ENCODE data around the gene OPN4. TPM values are rescaled to one million over a fixed set of nuclear protein-coding genes. Genes with fewer than 3 reads are reported as not detected.
A peak's percentile ranks its signal among the peaks of the same experiment; 100 is the strongest.

Gene OPN4
- total and polyA plus RNA-seq, 9 of the 15 experiments (the other 6 are each of a cell fraction or from before 2014, with no cell fraction given): not detected

GRCh38 chr10:86607674-86608073, 46.7 kb upstream of the OPN4 start (continued):
- TF ChIP-seq ZNF407 (IDR thresholded peaks at IDR 0.05; ENCODE audit: low read depth) (no peak), ZNF695 (CRISPR knock-in tag; IDR thresholded peaks at IDR 0.05) (no peak)

- H3K9ac ChIP-seq (ENCODE audit: insufficient read depth in 1 of 2, low read depth in 2 of 2, low read length in 2 of 2): no peak overlapping the region
- no peak overlapping the region for H3K27ac ChIP-seq (ENCODE audit: extremely low read depth, low read depth, low read length)
- no peaks in the 10 kb centered on the region for H3K27me3 ChIP-seq (ENCODE audit: control insufficient read depth in 2 of 2, insufficient read depth in 2 of 2, low read length in 2 of 2)
- DNase-seq (ENCODE audit: extremely low read depth in 1 of 4, low spot score in 3 of 4) (no peak), ATAC-seq (no peak), FAIRE-seq (no peak)
- no TSS peak for BruUV-seq (replicated peaks)
- ChIA-PET CTCF (ENCODE audit: low intra/inter-chr PET ratio) (no interaction called here), POLR2A (interaction anchor here (0.7 kb wide), 1 partner anchor 15 kb away, joined by 3 read pairs; no protein-coding TSS in a partner anchor)
- in situ Hi-C loops (cut with MboI) (no loop called here), intact Hi-C loops (cut with micrococcal nuclease) (no loop called here)
- H3K4me3 ChIP-seq: no peak overlapping the region
- TF ChIP-seq ZNF316 (IDR thresholded peaks at IDR 0.05) (peak; percentile 63), TCF15 (CRISPR knock-in tag; IDR thresholded peaks at IDR 0.05) (no peak), MAFK (IDR thresholded peaks at IDR 0.05; ENCODE audit: low read length) (peak; percentile 29; the same call in 1 of the 2 replicates), C11orf30 (IDR thresholded peaks at IDR 0.05; ENCODE audit: low read depth) (peak; percentile 33; the same call in 1 of the 2 replicates), MAFF (IDR thresholded peaks at IDR 0.05; ENCODE audit: low read length) (peak; percentile 26; the same call in 1 of the 2 replicates), FOXP4 (CRISPR knock-in tag; IDR thresholded peaks at IDR 0.05; ENCODE audit: borderline replicate concordance) (no peak), MAFG (tag; conservative IDR thresholded peaks at IDR 0.05) (0 out of 2 replicates have a peak, but pooled peaks have one; percentile 18)
- no peak overlapping the region for H3K4me2 ChIP-seq (ENCODE audit: insufficient read depth, low read length)
- H4K20me1 ChIP-seq (replicated peaks; ENCODE audit: control insufficient read depth, insufficient read depth, low read length): no peaks in the 10 kb centered on the region
- no peaks in the 10 kb centered on the region for H3K9me1 ChIP-seq (ENCODE audit: control insufficient read depth, insufficient read depth, low read length)
- no peak overlapping the region for H2AFZ ChIP-seq (ENCODE audit: low read depth, low read length)
- no peaks in the 10 kb centered on the region for H3K79me2 ChIP-seq (ENCODE audit: control insufficient read depth, insufficient read depth, low read length)
- no peaks in the 10 kb centered on the region for H3K4me1 ChIP-seq (replicated peaks in 1 of 2; ENCODE audit: control insufficient read depth in 2 of 2, insufficient read depth in 2 of 2, low read length in 2 of 2)
- no peaks in the 10 kb centered on the region for H3K9me3 ChIP-seq (replicated peaks; ENCODE audit: control insufficient read depth, insufficient read depth, low read depth, low read length)
- H3K36me3 ChIP-seq (ENCODE audit: control insufficient read depth, insufficient read depth, low read length): no peaks in the 10 kb centered on the region
These were observed 44.4 kb upstream of the OPN4 start for GRCh38 chr10:86609920-86610319.
